GM19043 (cell line): Measurements from ENCODE around the gene TEX53.

ENCODE experiments used
- ATAC-seq: cut with Tn5 transposase; IDR thresholded peaks from one replicate; pipeline ENCODE4 v1.9.1; 2021; ENCODE audit warnings: low read depth; ENCODE audit not compliant: unreplicated experiment

The TEX53 gene

GRCh38 chr9:114641967-114642366 lies 15.6 kb downstream of the TEX53 start:
- no peak for ATAC-seq

GRCh38 chr9:114638404-114638803 lies 19.2 kb downstream of the TEX53 start:
- ATAC-seq = no peak

- no peak for ATAC-seq
Observed at GRCh38 chr9:114634387-114634786, 23.2 kb downstream of the TEX53 start.

- no peak for ATAC-seq
Observed at GRCh38 chr9:114633438-114634089, 24.0 kb downstream of the TEX53 start.

GRCh38 chr9:114631166-114631565 lies 26.4 kb downstream of the TEX53 start:
- ATAC-seq = no peak

GRCh38 chr9:114629563-114630090 lies 28.0 kb downstream of the TEX53 start:
- ATAC-seq = no peak

- no peak for ATAC-seq
Observed at GRCh38 chr9:114627553-114627952, 30.1 kb downstream of the TEX53 start.

- ATAC-seq = no peak
Observed at GRCh38 chr9:114626415-114627020, 31.1 kb downstream of the TEX53 start.

- ATAC-seq = no peak
Observed at GRCh38 chr9:114624677-114625076, 32.9 kb downstream of the TEX53 start.

GRCh38 chr9:114621975-114622609 lies 35.5 kb downstream of the TEX53 start:
- ATAC-seq = no peak

- ATAC-seq = no peak
Observed at GRCh38 chr9:114621561-114621960, 36.0 kb downstream of the TEX53 start.

- peak; percentile 37 for ATAC-seq
Observed at GRCh38 chr9:114619191-114619761, 38.3 kb downstream of the TEX53 start.

- peak; percentile 66 for ATAC-seq
Observed at GRCh38 chr9:114616684-114617520, 40.7 kb downstream of the TEX53 start.

- ATAC-seq = no peak
Observed at GRCh38 chr9:114614373-114614772, 43.2 kb downstream of the TEX53 start.

- ATAC-seq = no peak
Observed at GRCh38 chr9:114613919-114614318, 43.7 kb downstream of the TEX53 start.

- ATAC-seq = no peak
Observed at GRCh38 chr9:114613087-114613486, 44.5 kb downstream of the TEX53 start.

GRCh38 chr9:114612272-114612923 lies 45.2 kb downstream of the TEX53 start:
- ATAC-seq = no peak

- ATAC-seq = peak; percentile 17
Observed at GRCh38 chr9:114611516-114612271, 45.9 kb downstream of the TEX53 start.

GRCh38 chr9:114608525-114608796 lies 49.1 kb downstream of the TEX53 start:
- ATAC-seq = no peak
